HCT116 (cell line): ENCODE results near the gene MSI2.

ENCODE experiments used
- JUND ChIP-seq: IDR thresholded peaks from 2 replicates; pipeline ENCODE4 v1.6.1; 2012
- ZNF274 ChIP-seq: fragments of 200-500 bp; sonication (Bioruptor generic); IDR thresholded peaks from 2 replicates; pipeline ENCODE4 v1.6.1; 2014; ENCODE audit warnings: mild to moderate bottlenecking, low read depth, low read length, inconsistent platforms

GRCh38 chr17:57465610-57466009, 209.3 kb downstream of the MSI2 start:
- no peak for TF ChIP-seq ZNF274
- TF ChIP-seq JUND: no peak
